ENCODE measurements around the gene TEP1. TPM values are rescaled to one million over a fixed set of nuclear protein-coding genes. Genes with fewer than 3 reads are reported as not detected.

TEP1 gene
- total and polyA plus RNA-seq, 2 of the 8 experiments (the other 6 are each of a cell fraction or from before 2014, with no cell fraction given) = 6.9 to 10.7 TPM

DNA sequence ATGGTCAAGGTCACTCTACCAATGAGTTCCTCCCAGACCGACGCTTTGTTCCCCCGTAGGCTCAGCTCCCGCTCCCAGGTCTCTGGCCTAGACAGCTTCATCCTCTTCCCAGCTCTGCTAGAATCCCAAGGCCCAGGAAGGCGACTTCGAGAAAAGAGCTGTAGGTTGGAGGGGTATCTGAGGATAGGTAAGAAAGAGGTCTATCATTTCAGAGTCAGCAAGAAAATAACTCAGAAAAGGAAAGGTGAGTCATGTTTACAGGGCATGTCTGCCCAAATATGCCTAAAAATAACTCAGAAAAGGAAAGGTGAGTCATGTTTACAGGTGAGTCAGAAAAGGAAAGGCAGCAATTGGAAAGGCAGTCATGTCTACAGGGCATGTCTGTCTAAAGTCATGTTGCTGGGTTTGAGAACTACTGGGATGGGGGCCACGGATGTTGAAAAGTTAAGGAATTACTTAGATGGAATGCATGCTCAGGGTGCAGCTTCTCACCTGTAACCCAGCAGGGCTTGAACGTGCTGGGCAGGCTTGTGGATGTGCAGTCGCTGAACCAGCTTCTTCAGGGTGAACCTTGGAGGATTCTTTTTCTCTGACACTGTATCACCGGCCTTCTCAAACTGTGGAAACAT is 12.2 kb downstream of the TEP1 start:
- Histone ChIP-seq H2BK120ac (replicated peaks; ENCODE audit: low read depth, low read length) (no peak overlapping the region), H4K91ac (replicated peaks; ENCODE audit: insufficient read length, low read length) (no peak overlapping the region), H3K23me2 (ENCODE audit: low read depth, low read length) (no peaks in the 10 kb centered on the region), H2BK15ac (ENCODE audit: low read length) (no peak overlapping the region), H2AK5ac (ENCODE audit: low read depth, low read length) (no peak overlapping the region), H3K4me1 (replicated peaks in 1 of 4; ENCODE audit: control insufficient read depth in 3 of 4, insufficient read depth in 4 of 4, low read length in 3 of 4) (no peaks in the 10 kb centered on the region), H3K4me3 (ENCODE audit: extremely low read depth in 1 of 4, insufficient read depth in 2 of 4, low read depth in 3 of 4, low read length in 4 of 4) (no peak overlapping the region), H3K79me2 (ENCODE audit: control insufficient read depth in 1 of 2, insufficient read depth in 2 of 2, low read length in 2 of 2) (no peaks in the 10 kb centered on the region), H3K27ac (ENCODE audit: low read depth, low read length) (no peak overlapping the region), H3K27me3 (replicated peaks in 1 of 4; ENCODE audit: control insufficient read depth in 3 of 4, extremely low read depth in 1 of 4, insufficient read depth in 3 of 4, low read length in 3 of 4) (no peaks in the 10 kb centered on the region), H3K79me1 (ENCODE audit: low read depth, low read length) (no peaks in the 10 kb centered on the region; the same call in 1 of the 2 replicates), H3K4me2 (ENCODE audit: insufficient read depth in 1 of 2, low read depth in 2 of 2, low read length in 2 of 2) (no peak overlapping the region), H3K4ac (replicated peaks; ENCODE audit: insufficient read length, low read depth, low read length) (no peak overlapping the region), H4K8ac (ENCODE audit: extremely low read depth, insufficient read depth, low read length) (no peak overlapping the region), H2BK12ac (ENCODE audit: low read depth, low read length) (no peak overlapping the region), H3K14ac (ENCODE audit: insufficient read length) (no peak overlapping the region), H3K18ac (ENCODE audit: extremely low read depth, low read length) (no peak overlapping the region), H3K56ac (replicated peaks; ENCODE audit: insufficient read length, low read depth, low read length) (no peak overlapping the region), H2AFZ (ENCODE audit: low read length) (no peak overlapping the region), H3K23ac (ENCODE audit: insufficient read length) (no peak overlapping the region), H2BK5ac (ENCODE audit: low read depth, low read length) (no peak overlapping the region), H3K9ac (replicated peaks in 1 of 4; ENCODE audit: extremely low read depth in 1 of 4, low read depth in 3 of 4, low read length in 3 of 4) (no peak overlapping the region), H3K36me3 (ENCODE audit: control insufficient read depth in 2 of 4, insufficient read depth in 4 of 4, low read length in 3 of 4) (peaks cover 0 to 5% (median under 1%) of the 10 kb centered on the region in 4 experiments; a peak in 3 of 8 replicates), H4K5ac (ENCODE audit: insufficient read length, low read depth, low read length) (no peak overlapping the region), H4K20me1 (replicated peaks in 1 of 2; ENCODE audit: control insufficient read depth in 1 of 2, insufficient read depth in 2 of 2, low read length in 2 of 2) (no peaks in the 10 kb centered on the region), H3K9me3 (ENCODE audit: insufficient read depth in 2 of 2, low read depth in 1 of 2, low read length in 1 of 2) (no peaks in the 10 kb centered on the region), H2BK20ac (ENCODE audit: low read length) (no peak overlapping the region)
- 93% methylated on average over 10 of the region's 10 CpGs; no CpG with 5 or more reads in 1 of the 2 experiments for WGBS, 2 experiments (ENCODE audit: extremely low coverage in 1 of 2, insufficient coverage in 1 of 2, insufficient read length in 1 of 2, insufficient replicate concordance in 2 of 2, low coverage in 1 of 2, low lambda C conversion rate in 2 of 2, missing lambda C conversion rate in 1 of 2)
- POLR2A ChIA-PET (ENCODE audit: partially characterized antibody) = interaction anchor here (4.7 kb wide), 1 partner anchor 12 kb away, joined by 16 read pairs; the partner anchor contains the start of gene TEP1
- CTCF ChIA-PET (ENCODE audit: partially characterized antibody) = interaction anchor here (1.3 to 2.3 kb wide), 3 partner anchors 13 to 205 kb away, joined by 3 to 5 read pairs (median 4); no protein-coding TSS in a partner anchor
- no peak for DNase-seq (ENCODE audit: low read depth in 1 of 2, low spot score in 2 of 2)
- no peak for FAIRE-seq
- no peak for TF ChIP-seq ZNF274 (IDR thresholded peaks at IDR 0.05; ENCODE audit: borderline replicate concordance, extremely low read depth, low read length)
- TF ChIP-seq, protein P1, sequence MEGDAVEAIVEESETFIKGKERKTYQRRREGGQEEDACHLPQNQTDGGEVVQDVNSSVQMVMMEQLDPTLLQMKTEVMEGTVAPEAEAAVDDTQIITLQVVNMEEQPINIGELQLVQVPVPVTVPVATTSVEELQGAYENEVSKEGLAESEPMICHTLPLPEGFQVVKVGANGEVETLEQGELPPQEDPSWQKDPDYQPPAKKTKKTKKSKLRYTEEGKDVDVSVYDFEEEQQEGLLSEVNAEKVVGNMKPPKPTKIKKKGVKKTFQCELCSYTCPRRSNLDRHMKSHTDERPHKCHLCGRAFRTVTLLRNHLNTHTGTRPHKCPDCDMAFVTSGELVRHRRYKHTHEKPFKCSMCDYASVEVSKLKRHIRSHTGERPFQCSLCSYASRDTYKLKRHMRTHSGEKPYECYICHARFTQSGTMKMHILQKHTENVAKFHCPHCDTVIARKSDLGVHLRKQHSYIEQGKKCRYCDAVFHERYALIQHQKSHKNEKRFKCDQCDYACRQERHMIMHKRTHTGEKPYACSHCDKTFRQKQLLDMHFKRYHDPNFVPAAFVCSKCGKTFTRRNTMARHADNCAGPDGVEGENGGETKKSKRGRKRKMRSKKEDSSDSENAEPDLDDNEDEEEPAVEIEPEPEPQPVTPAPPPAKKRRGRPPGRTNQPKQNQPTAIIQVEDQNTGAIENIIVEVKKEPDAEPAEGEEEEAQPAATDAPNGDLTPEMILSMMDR (IDR thresholded peaks at IDR 0.05; ENCODE audit: control extremely low read depth in 1 of 3, insufficient read depth in 1 of 3, low read depth in 1 of 3, low read length in 3 of 3) = no peak
- TF ChIP-seq CEBPB (IDR thresholded peaks at IDR 0.05; ENCODE audit: low read depth, low read length) = no peak
